Activated CD4-positive, CD25-positive, alpha-beta regulatory T cell (primary cell): ENCODE measurements around the gene MOV10L1.

ENCODE experiments used
- DNase-seq, 4 experiments: peaks; one replicate each; lab custom pipeline; 2025; lab: John Stamatoyannopoulos, UW

MOV10L1 gene

GRCh38 chr22:50189849-50190181, 100.0 kb downstream of the MOV10L1 start:
- DNase-seq: no peak

- peak; percentile 53 to 72 (median 64) for DNase-seq
Observed at GRCh38 chr22:50190182-50190940, 100.6 kb downstream of the MOV10L1 start.

GRCh38 chr22:50190941-50191741, 101.3 kb downstream of the MOV10L1 start:
- peak; percentile 46 to 76 (median 68) for DNase-seq

- peak in 2 of 4 experiments; percentile 51 to 53 for DNase-seq
Observed at GRCh38 chr22:50192436-50193204, 102.8 kb downstream of the MOV10L1 start.

GRCh38 chr22:50193621-50194020, 103.8 kb downstream of the MOV10L1 start:
- no peak for DNase-seq

GRCh38 chr22:50194037-50194805, 104.4 kb downstream of the MOV10L1 start:
- no peak for DNase-seq

- DNase-seq: no peak
Observed at GRCh38 chr22:50196256-50196655, 106.5 kb downstream of the MOV10L1 start.

- DNase-seq: no peak
Observed at GRCh38 chr22:50197000-50197800, 107.4 kb downstream of the MOV10L1 start.

GRCh38 chr22:50197856-50198623, 108.2 kb downstream of the MOV10L1 start:
- no peak for DNase-seq

- no peak for DNase-seq
Observed at GRCh38 chr22:50198624-50199017, 108.8 kb downstream of the MOV10L1 start.

GRCh38 chr22:50199251-50199721, 109.5 kb downstream of the MOV10L1 start:
- no peak for DNase-seq

- DNase-seq: no peak
Observed at GRCh38 chr22:50199829-50200460, 110.1 kb downstream of the MOV10L1 start.

GRCh38 chr22:50200461-50201190, 110.8 kb downstream of the MOV10L1 start, which contains the start of gene SELENOO:
Gene SELENOO (plus strand): TSS chr22:50201011. CDS start chr22:50201037, 26 bp downstream.
- DNase-seq: peak; percentile 86 to 95 (median 92)

GRCh38 chr22:50201191-50202129, 111.7 kb downstream of the MOV10L1 start:
- no peak for DNase-seq

- no peak for DNase-seq
Observed at GRCh38 chr22:50202130-50202666, 112.4 kb downstream of the MOV10L1 start.

- DNase-seq: no peak
Observed at GRCh38 chr22:50203288-50203687, 113.5 kb downstream of the MOV10L1 start.

GRCh38 chr22:50204571-50204970, 114.8 kb downstream of the MOV10L1 start:
- no peak for DNase-seq
